Neutrophil (primary cell): ENCODE measurements around the gene RAB18.

ENCODE experiments used
- H3K27ac ChIP-seq: fragments of 200-600 bp; sonication (generic); 2 replicates; pipeline ENCODE4 v1.5.1; 2016; ENCODE audit warnings: mild to moderate bottlenecking, moderate library complexity
- H3K27me3 ChIP-seq: fragments of 200-600 bp; sonication (generic); 2 replicates; pipeline ENCODE4 v1.6.0; 2016; ENCODE audit warnings: mild to moderate bottlenecking
- H3K36me3 ChIP-seq: fragments of 200-600 bp; sonication (generic); 2 replicates; pipeline ENCODE4 v1.5.1; 2017
- H3K4me1 ChIP-seq, 2 experiments: fragments of 200-600 bp in 1 of 2; sonication (generic) in 1 of 2; 1 replicate in 1 of 2; 2 replicates in 1 of 2; pipeline versions ENCODE4 v1.5.1 to v1.6.1; 2013 to 2016; ENCODE audit warnings: low read depth in 1 of 2, low read length in 1 of 2, mild to moderate bottlenecking in 1 of 2, moderate library complexity in 1 of 2; ENCODE audit not compliant: control insufficient read depth in 1 of 2, insufficient read depth in 1 of 2
- H3K4me3 ChIP-seq, 2 experiments: fragments of 200-600 bp in 1 of 2; sonication (generic) in 1 of 2; 1 replicate in 1 of 2; 2 replicates in 1 of 2; pipeline ENCODE4 v1.5.1; 2013 to 2016; ENCODE audit warnings: low read depth in 1 of 2, low read length in 1 of 2, mild to moderate bottlenecking in 1 of 2, moderate library complexity in 1 of 2
- H3K9me3 ChIP-seq: fragments of 200-600 bp; sonication (generic); 2 replicates; pipeline ENCODE4 v1.5.1; 2016
- TF ChIP-seq, protein P1 (sequence below): fragments of 200-600 bp; sonication (generic); IDR thresholded peaks from 2 replicates; pipeline ENCODE4 v1.5.1; 2016; ENCODE audit warnings: antibody characterized with exemption

Gene RAB18

GRCh38 chr10:27530477-27530876 lies 26.4 kb downstream of the RAB18 start:
- H3K27ac ChIP-seq, result peak overlapping the region; percentile 82
- no peak overlapping the region for H3K4me3 ChIP-seq
- no peaks in the 10 kb centered on the region for H3K27me3 ChIP-seq
- TF ChIP-seq, protein P1, sequence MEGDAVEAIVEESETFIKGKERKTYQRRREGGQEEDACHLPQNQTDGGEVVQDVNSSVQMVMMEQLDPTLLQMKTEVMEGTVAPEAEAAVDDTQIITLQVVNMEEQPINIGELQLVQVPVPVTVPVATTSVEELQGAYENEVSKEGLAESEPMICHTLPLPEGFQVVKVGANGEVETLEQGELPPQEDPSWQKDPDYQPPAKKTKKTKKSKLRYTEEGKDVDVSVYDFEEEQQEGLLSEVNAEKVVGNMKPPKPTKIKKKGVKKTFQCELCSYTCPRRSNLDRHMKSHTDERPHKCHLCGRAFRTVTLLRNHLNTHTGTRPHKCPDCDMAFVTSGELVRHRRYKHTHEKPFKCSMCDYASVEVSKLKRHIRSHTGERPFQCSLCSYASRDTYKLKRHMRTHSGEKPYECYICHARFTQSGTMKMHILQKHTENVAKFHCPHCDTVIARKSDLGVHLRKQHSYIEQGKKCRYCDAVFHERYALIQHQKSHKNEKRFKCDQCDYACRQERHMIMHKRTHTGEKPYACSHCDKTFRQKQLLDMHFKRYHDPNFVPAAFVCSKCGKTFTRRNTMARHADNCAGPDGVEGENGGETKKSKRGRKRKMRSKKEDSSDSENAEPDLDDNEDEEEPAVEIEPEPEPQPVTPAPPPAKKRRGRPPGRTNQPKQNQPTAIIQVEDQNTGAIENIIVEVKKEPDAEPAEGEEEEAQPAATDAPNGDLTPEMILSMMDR, result no peak
- no peaks in the 10 kb centered on the region for H3K9me3 ChIP-seq
- H3K4me1 ChIP-seq, result peaks cover 21 to 41% of the 10 kb centered on the region in 2 experiments
- peaks cover 21% of the 10 kb centered on the region for H3K36me3 ChIP-seq

- H3K4me1 ChIP-seq, result peaks cover 14 to 33% of the 10 kb centered on the region in 2 experiments
- TF ChIP-seq, protein P1, result no peak
- no peak overlapping the region for H3K4me3 ChIP-seq
- H3K27me3 ChIP-seq, result no peaks in the 10 kb centered on the region
- H3K9me3 ChIP-seq, result no peaks in the 10 kb centered on the region
- H3K27ac ChIP-seq, result peak overlapping the region; percentile 82
- H3K36me3 ChIP-seq, result peaks cover 24% of the 10 kb centered on the region
Measured at GRCh38 chr10:27531336-27531847, 27.3 kb downstream of the RAB18 start.

DNA sequence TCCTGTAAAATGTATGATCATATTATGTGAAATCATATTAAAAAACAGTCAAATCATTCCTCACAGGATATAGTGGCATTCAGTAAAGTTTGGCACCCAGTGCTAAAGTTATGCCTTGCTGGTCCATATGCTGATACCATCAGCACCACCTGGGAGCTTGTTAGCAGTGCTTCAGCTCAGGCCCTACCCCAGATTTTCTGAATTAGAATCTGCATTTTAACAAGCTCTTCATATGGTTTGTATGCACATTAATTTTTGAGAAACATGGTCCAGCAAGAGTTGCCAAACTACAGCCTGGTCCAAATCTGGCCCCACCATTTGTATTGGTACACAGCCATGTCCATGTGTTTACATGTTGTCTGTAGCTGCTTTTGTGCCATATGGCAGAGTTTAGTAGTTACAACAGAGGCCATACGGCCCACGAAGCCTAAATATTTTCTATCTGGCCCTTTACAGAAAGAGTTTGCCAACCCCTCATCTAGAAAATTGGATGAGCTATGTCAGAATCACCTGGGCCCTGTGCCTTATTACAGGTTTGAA lies 30.1 kb downstream of the RAB18 start:
- Histone ChIP-seq H3K27ac (peak overlapping the region; percentile 17), H3K36me3 (peaks cover 52% of the 10 kb centered on the region), H3K27me3 (no peaks in the 10 kb centered on the region), H3K9me3 (no peaks in the 10 kb centered on the region), H3K4me1 (peaks cover 8 to 20% of the 10 kb centered on the region in 2 experiments), H3K4me3 (no peak overlapping the region)
- TF ChIP-seq, protein P1, result no peak

DNA sequence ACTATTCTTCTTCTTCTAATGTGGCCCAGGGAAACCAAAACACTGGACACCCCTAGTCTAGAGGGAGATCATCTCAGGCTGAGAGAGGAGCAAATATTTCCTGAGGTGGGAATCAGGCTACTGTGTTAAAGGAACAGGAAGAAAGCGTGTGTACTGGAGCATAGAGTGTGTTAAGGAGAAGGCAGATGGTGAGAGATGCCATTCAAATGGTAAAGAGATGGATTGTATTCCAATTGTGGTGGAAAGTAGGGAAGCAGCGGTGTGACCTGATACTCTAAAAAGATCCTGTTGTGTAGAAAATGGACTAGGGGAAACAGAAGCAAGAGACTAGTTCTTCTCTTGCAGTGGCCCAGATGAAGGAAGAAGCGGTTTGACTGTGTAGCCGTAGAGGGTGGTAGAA lies 31.2 kb downstream of the RAB18 start:
- peak overlapping the region; percentile 18 for H3K27ac ChIP-seq
- TF ChIP-seq, protein P1, result no peak
- no peaks in the 10 kb centered on the region for H3K9me3 ChIP-seq
- H3K27me3 ChIP-seq, result no peaks in the 10 kb centered on the region
- H3K36me3 ChIP-seq, result peaks cover 63% of the 10 kb centered on the region
- H3K4me1 ChIP-seq, result peaks cover 0 to 9% of the 10 kb centered on the region in 2 experiments
- H3K4me3 ChIP-seq, result no peak overlapping the region

DNA sequence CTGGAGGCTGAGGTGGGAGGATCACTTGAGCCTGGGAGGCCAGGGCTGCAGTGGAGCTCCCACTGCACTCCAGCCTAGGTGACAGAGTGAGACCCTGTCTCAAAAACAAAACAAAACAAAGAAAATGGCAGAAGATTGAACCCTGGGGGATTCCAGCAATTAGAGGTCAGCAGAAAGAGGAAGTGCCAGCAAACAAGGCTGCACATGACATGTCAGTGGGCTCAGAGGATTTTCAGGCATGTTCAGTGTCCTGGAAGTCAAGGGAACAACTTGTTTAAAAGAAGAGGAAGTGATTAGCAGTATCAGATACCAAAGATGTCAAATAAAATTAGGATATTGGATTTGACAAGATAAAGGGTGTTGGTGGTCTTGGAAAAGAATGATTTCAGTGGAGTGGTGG lies 32.3 kb downstream of the RAB18 start:
- TF ChIP-seq, protein P1, result no peak
- peak overlapping the region; percentile 52 for H3K27ac ChIP-seq
- H3K27me3 ChIP-seq, result no peaks in the 10 kb centered on the region
- H3K9me3 ChIP-seq, result no peaks in the 10 kb centered on the region
- H3K4me3 ChIP-seq, result no peak overlapping the region
- H3K36me3 ChIP-seq, result peaks cover 65% of the 10 kb centered on the region
- H3K4me1 ChIP-seq, result no peaks in the 10 kb centered on the region
